HG03575 (cell line): Measurements from ENCODE around the gene SPAG9.
"Not testable (repeated sequence)": the region's sequence is repeated elsewhere in the genome, so short reads cannot be mapped to it uniquely, and the experiment has no call there.

Experiments used
- ATAC-seq: cut with Tn5 transposase; IDR thresholded peaks from one replicate; pipeline ENCODE4 v1.9.1; 2021; ENCODE audit not compliant: unreplicated experiment, insufficient number of reproducible peaks, low FRiP score; ENCODE audit errors: extremely low read depth

The SPAG9 gene

DNA sequence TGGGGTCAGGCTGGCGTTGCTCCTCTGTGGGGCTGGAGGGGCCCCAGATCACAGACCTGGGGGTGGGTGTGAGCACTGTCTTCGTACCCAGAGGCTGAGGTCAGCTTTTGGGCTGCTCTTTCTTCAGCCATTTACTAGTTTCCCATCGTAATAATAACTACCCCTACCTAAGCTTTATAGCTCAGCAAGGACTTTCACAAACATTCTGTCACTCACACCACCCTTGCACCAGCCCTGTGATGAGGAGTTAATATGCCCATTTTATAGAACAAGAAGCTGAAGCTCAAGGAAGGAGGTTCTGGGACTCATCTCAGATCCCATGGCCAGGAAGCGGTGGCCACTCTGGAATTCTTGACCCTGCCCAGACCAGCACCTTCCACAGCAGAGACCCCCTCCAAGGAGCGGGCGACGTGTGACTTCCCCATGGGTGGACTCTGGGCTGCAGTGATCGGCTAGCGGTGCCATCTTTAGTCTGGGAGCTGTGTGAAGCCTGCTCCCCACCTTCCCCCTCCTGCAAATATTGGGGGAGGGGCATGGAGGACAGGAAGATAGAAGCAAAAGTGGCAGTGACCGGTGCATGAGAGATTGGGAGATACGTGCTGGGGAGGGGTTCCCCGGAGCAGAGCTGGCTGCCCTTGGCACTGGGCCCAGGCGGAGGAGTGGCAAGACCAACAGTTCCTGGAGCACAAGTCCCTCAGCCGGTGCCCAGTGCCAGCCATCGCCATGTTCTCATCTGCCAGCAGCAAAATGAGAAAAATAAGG lies 172.7 kb downstream of the SPAG9 start:
- ATAC-seq = no peak

DNA sequence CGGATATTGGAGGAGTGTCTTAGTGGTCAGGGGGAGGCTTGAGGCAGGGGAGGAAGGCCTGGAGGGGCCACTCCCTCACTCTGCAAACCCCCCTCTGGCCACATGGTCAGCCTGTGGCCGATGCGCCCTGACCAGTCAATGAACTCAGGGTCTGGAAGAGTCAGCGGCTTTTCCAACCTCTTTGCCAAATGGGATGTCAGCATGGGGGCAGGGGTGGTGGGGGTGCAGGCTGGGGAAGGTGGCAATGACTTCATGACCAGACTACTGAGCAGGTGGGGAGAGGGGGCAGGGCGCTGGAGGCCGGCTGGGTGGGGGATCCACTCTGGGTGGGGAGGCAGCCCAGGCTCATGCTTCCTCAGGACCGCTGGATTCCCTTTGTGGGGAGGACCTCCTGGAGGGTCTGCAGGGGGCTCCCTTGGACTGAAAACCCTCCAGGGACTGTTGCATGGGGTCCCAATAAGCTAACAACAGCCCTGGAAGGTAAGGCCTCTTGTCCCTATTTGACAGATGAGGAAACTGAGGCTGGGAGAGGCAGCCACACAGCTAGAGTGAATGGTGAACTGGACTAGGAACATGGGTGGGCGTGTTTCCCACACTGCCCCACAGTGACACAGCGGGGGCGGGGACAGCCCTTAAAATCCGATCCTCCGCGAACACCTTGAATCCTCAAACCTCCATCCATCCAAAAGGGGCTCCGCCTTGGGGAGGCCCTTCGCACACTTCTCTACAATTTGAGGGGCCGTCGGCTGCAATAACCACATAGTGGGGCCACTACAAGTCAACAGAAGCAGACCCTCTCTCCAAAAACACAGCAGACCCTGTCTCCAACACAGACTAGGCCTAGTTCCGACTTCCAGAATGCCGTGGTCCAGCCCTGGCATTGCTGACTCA lies 173.5 kb downstream of the SPAG9 start:
- ATAC-seq = no peak

DNA sequence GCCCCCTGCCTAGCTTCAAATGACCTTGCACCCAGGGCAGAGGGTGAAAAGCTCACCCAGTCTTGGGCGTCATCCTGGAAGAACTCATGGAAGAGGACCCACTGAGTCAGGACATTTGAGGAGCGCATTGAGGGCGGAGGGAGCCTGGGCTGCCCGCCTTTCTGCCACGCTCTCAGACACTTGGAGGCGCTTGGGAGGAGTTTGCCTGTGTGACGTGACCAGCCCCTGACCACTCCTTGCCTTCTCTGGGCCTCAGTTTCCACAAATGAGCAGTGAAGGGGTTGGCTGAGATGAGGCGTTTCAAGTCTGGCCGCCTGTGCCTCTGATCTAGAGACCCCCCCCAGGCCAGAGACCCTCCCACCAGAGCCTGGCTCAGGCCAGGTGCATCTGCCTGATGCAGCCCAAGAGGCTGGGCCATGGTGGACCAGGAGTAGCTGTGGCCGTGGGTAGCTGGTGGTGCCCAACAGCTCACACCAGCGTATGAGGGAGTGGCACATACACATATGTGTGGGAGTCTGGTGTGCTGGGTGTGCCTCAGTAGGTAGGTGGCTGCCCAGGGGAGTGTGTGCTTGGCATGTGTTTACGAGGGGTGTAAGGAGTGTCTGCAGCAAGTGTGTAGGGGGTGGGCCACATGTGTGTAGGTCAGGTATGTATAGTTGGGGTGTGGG lies 174.3 kb downstream of the SPAG9 start:
- no peak for ATAC-seq

DNA sequence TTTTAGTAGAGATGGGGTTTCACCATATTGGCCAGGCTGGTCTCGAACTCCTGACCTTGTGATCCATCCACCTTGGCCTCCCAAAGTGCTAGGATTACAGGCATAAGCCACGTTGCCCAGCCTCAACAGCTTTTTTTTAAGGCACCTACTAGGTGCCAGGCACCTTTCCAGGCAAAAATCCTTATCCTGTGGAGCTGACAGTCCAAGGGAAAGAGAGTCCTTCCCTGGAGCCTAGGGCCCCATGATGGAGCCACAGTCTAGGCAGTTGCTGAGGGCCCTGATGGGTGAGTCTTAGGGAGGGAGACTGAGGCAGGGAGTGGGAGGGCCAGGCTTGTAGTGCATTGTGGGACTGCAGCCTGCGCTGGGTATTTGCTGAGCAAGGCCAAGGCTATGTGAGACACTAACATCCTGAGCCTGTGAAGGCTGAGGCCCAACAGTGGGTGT lies 174.9 kb downstream of the SPAG9 start:
- ATAC-seq = no peak

DNA sequence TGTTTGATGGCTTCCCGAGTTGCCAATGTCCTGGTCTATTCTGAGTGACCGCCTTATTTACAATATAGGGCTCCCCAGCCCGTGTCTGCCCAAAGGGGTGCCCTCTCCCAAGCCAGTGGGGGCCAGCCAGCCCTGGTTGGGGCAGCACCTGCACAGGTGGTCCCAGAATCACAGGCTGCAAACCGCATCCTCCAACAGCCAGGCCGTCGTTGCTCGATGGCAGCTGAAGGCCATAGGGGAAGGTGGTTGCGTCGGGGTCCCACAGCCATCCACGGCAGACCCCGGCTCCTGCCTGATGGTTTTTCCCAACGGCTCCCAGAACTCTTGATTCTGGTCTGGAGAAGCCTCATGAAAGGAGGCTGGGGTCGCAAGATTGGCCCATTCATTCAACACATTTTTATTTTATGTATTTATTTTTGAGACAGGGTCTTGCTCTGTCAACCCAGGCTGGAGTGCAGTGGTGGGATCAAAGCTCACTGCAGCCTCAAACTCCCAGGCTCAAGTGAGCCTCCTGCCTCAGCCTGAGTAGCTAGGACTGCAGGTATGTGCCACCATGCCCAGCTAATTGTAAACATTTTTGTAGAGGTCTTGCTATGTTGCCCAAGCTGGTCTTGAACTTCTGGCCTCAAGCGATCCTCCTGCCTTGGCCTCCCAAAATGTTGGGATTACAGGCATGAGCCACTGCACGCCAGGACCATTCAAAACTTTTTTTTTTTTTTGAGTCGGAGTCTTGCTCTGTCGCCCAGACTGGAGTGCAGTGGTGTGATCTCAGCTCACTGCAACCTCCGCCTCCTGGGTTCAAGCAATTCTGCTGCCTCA lies 175.6 kb downstream of the SPAG9 start:
- no peak for ATAC-seq

DNA sequence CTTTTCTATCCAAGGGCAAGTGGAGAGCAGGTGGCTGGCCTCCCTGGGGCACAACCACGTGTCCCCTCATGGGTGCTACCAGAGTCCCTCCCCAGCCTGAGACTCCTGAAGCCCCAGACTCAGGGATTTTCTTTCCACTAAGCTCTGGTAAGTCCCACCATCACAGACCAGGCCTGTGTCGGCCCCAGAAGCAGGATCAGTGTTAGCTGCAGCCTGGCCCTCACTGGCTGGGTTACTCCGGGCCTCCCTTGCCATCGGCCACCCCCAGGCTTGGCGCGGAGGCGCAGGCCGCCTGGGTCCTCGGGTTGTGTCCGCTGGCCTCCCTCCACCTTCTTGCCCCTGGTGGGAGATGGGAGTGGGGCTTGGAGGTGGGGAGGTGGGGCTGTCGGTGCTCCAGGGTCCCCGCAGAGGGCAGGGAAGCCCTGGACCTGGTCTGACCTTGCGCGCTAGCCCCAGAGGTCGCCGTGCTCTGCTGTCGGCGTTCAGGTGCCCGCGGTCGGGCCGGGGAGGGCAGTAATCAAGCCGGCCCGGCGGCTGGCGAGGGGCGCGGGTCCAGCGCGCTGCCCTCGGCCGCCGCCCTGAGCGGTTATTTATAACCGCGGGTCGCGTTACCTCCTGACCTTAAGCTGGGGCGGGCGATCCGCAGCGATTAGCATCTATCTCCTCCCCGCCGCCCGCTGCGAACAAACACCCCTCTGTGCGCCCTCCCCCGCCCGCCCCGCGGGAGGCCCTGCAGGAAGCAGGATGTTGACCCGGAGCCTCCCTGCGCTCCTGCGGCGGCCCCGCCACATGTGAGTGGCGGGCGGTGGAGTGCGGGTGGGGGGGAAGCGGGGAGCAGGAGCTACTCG lies 176.4 kb downstream of the SPAG9 start:
- no peak for ATAC-seq

DNA sequence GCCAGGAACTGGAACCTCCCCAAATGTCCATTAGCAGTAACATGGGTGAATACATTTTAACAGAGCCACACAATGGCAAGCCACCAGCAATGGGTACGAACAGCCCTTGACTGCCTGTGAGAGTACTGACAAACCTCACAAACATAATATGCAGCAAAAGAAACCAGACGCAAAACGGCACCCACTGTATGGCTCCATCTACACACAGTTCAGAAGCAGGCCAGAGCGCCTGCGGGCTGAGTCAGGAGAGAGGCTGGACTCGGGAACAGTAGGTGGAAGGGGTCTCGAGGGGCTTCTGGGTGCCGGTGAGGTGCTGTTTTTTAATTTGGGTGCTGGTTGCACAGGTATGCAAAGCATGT lies 177.1 kb downstream of the SPAG9 start:
- no peak for ATAC-seq

DNA sequence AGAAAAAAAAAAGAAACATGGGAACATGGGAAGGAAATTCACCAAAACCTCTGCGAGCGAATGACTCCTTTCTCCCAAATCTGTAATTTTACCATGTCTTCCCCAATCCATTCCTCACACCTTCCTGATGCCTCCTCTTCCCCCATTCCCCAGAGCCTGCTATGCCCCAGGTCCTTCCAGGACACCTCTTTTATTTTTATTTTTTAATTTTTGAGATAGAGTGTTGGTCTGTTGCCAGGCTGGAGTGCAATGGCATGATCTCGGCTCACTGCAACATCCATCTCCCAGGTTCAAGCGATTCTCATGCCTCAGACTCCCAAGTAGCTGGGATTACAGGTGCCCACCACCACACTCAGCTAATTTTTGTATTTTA lies 179.0 kb downstream of the SPAG9 start:
- not testable (repeated sequence) for ATAC-seq

DNA sequence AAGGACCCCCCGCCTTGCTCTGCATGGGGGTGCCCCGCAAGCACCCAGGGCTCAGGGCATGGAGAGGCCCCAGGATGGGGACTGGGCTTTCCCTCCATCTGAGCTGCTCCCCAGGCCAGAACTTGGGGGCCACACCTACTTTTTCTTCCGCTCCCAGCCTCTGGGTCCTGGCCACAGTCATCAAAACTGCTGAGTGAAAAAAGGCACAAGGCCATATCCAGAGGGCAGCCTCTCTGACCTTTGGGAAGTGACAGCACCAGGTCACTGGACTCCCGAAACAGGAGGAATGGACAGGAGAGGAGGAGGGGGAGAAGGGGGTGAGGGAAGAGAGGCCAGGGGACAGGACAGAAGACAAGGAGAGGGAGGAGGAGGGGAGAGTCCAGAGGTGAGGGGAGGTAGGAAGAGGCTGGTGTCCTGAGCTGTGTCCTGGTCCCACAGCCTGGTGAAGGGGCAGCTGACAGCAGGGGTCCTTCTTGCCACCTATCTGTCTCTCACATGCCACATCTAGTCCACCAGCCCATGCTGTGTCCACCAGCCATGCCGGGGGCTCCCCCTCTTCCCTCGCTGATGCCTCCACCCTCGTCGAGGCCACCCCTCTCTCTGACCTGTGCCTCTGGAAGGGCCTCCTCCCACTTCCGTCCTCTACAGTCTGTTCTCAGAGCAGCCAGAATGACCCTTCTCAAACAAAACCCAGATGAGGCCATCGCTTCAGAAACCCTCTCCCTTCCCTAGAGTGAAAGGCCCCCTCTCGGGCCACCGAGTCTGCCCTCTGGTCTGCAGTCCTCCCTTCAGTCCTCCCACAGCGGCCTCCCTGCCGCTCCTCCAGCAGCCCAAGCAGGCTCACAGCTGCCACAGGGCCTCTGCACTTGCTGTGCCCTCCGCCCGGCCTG lies 180.6 kb downstream of the SPAG9 start:
- no peak for ATAC-seq

DNA sequence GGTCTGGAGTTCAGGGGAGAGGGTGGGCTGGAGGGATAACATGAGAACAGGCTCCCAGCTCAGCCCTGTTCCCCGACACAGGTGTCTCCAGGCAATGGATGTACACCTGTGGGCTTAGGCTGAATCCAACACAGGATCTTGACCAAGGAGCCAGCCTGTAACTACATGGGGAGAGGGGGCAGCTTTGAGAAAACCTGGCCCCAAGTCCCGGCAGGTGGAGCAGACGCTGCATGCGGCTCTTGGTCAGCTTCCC lies 181.2 kb downstream of the SPAG9 start:
- no peak for ATAC-seq

DNA sequence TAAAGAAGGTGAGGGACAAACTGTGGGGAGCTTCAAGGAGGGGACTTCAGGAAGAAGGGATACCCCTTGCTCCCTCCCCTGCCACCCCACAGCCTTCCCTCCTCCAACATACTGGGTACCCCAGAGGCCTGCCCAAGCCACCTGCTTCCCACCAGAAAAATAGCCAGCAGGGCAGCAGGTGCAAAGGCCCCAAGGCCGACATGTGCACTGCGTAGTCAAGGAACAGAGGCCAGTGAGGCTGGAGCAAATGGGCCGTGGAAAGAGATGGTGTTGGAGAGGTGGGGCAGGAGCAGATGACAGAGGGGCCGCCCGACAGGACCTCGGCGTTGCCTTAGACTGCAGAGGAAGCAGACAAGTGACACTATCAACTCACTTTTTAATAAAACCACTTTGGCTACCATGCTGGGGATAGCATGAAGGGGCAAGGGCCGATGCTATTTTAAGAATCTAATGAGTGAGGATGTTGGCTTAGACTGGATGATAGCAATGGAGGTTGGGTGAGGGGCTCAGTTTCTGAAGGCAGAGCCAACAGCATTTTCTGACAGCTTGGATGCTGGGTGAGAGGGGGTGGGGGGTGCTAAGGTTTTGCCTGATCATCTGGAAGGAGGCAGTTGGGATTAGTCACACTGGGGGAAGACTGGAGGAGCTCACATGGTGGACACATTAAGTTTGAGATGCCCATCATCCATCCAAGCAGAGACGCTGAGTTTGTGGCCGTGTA lies 181.7 kb downstream of the SPAG9 start:
- ATAC-seq = no peak

DNA sequence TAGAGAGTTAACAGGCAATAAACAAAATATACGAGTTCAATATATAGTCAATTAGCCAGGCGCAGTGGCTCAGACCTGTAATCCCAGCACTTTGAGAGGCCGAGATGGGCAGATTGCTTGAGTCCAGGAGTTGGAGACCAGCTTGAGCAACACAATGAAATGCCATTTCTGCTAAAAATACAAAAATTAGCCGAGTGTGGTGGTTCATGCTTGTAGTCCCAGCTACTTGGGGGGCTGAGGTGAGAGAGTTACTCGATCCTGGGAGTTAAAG lies 184.7 kb downstream of the SPAG9 start:
- ATAC-seq = no peak

DNA sequence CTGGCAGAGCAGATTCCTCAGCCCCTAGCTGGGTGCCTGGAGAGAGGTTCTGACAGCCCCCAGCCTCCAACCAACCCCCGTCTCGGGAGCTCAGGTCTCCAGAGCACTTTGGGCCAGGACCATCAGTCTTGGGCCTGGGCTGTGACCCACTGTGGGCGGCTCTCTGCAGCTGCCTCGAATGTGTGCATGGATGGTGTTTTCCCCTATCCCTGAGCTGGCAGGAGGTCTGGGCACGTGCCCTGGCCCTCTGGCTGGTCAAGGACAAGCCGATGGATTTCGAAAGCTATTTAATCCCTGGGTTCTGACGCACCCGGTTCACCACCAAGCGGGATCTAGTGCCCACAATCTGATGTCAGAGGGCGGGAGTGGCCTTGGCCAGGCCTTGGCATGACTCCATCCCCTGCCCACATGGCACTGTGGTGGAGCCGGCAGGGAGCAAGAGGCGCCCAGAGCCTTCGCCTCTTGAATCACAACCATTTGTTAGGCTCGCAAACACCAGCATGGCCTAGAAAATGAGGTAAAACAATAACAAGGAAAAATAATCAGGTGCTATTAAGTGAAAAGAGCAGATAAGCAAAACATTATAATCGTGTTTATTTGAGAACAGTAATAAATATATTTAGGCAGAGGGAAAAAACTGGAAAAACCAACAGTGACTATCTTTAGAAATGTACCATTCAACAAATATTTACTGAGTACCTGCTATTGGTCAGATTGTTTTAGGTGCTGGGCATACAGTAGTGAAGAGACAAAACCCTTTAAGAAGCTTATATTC lies 185.3 kb downstream of the SPAG9 start:
- no peak for ATAC-seq

DNA sequence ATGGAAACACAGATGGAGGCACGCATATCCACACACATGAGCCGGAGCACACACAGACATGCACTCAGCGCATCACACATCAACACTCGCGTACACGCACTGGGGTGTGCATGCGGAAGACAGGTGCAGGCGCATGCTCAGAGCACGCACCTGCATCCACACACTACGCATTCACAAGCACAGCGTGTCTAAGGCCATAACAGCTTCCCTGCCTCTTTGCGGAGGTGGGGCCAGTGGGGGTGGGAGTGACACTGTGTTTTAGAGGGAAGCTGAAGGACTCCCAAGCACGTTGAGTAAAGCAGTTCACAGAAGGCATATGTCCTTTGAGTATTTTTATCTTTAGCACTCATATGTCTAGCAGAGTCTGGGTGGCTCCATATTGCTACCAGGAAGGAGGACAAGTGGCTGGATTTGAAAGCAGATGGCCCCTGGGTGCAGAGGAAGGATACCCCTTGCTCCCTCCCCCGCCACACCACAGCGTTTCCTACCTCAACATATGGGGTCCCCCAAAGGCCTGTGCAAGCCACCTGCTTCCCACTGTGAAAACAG lies 185.9 kb downstream of the SPAG9 start:
- no peak for ATAC-seq

DNA sequence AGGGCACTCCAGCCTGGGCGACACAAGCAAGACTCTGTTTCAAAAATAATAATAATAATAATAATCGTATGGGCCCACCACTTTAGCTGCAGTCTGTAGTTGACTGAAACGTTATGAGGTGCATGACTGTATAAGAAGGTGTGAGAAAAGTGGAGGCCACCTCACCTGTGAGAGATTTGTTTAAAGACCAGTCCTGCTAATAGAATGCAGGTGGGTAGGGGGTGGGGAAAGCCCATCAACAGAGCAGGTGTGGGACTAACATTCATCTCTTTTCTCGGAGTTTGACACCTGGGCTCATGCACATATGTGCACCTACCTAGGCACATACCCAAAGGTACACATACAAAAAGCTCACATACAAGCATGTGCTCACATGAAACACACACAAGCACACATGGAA lies 186.5 kb downstream of the SPAG9 start:
- ATAC-seq = no peak

DNA sequence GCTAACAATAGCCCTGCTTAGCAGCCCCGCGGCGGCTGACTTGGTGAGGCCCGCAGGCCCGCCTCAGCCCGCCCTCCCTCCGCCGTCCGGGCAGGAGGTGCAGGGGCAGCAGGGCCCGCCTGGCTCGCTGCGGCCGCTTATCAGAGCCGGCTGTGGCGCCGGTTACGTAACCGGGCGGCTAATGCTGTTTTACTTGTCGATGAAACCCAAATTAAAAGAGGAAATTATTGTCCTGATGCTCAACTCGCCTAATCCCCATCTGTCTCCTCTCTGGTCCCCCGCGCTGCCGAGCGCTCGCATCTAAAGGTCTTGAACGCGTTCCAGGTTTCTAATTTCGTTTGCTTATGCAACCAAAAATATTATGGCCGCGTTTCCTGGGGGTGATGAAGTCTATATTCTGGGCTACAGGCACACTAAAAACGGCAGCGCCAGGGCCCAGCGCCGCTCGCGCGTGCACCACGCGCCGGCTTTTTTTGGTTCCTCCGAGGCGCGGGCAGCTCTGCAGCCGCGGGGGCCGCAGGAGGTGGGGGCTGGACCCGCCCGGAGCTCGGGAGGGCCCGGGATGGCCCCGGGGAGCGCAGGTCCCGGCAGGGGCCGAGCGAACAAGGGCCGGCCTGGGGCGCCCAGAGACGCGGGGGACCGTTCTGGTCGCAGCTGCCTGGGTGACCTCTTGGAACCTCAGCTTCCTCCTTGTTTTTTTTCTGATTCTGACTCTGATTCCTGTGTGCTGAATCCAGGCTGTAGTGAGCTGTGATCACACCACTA lies 189.3 kb downstream of the SPAG9 start:
- no peak for ATAC-seq
